DOHH2 (cell line): ENCODE data around the gene HLX.

Experiments
- H3F3A ChIP-seq: fragments of 200-600 bp; sonication (generic), shearing (Covaris generic); 2 replicates; pipeline ENCODE4 v1.6.0; 2016; ENCODE audit warnings: antibody characterized with exemption, mild to moderate bottlenecking; ENCODE audit not compliant: control insufficient read depth, insufficient read depth
- H3K27ac ChIP-seq: fragments of 200-600 bp; sonication (generic); 2 replicates; pipeline ENCODE4 v1.5.1; 2014; ENCODE audit warnings: low read depth, mild to moderate bottlenecking, low read length, moderate library complexity
- H3K27me3 ChIP-seq: fragments of 200-600 bp; sonication (generic); 2 replicates; pipeline ENCODE4 v1.6.1; 2014; ENCODE audit warnings: mild to moderate bottlenecking, low read length, mixed read lengths; ENCODE audit not compliant: control insufficient read depth
- H3K36me3 ChIP-seq: fragments of 200-600 bp; sonication (generic); 2 replicates; pipeline ENCODE4 v1.6.1; 2014; ENCODE audit warnings: mild to moderate bottlenecking, low read length, moderate library complexity, mixed read lengths; ENCODE audit not compliant: control insufficient read depth
- H3K4me1 ChIP-seq: fragments of 200-600 bp; sonication (generic); 2 replicates; pipeline ENCODE4 v1.6.1; 2014; ENCODE audit warnings: mild to moderate bottlenecking, low read length, mixed read lengths; ENCODE audit not compliant: control insufficient read depth
- H3K4me2 ChIP-seq: fragments of 200-600 bp; sonication (generic); 2 replicates; pipeline ENCODE4 v1.6.0; 2014; ENCODE audit warnings: mild to moderate bottlenecking, low read length, moderate library complexity
- H3K4me3 ChIP-seq: fragments of 200-600 bp; sonication (generic); 2 replicates; pipeline ENCODE4 v1.5.1; 2014; ENCODE audit warnings: mild to moderate bottlenecking, low read length, mixed read lengths
- H3K79me2 ChIP-seq: fragments of 200-600 bp; sonication (generic); 2 replicates; pipeline ENCODE4 v1.6.1; 2014; ENCODE audit warnings: mild to moderate bottlenecking, low read length, mixed read lengths; ENCODE audit not compliant: control insufficient read depth
- H3K9me2 ChIP-seq: fragments of 200-600 bp; sonication (generic); replicated peaks from 2 replicates; pipeline ENCODE4 v1.6.1; 2014; ENCODE audit warnings: mild to moderate bottlenecking, low read length, mixed read lengths; ENCODE audit not compliant: control insufficient read depth
- H3K9me3 ChIP-seq: fragments of 200-600 bp; sonication (generic); 2 replicates; pipeline ENCODE4 v1.6.1; 2014; ENCODE audit warnings: antibody characterized with exemption, low read length, mixed read lengths; ENCODE audit not compliant: control insufficient read depth, insufficient read depth
- H4K20me1 ChIP-seq: fragments of 200-600 bp; sonication (generic); 2 replicates; pipeline ENCODE4 v1.6.0; 2014; ENCODE audit warnings: low read depth, mild to moderate bottlenecking, antibody characterized with exemption, low read length, moderate library complexity; ENCODE audit not compliant: control insufficient read depth, insufficient read depth
- CTCF ChIP-seq: fragments of 200-600 bp; sonication (generic); IDR thresholded peaks from one replicate; pipeline ENCODE4 v1.5.1; 2014; ENCODE audit warnings: antibody characterized with exemption, mild to moderate bottlenecking, low read depth, low read length; ENCODE audit not compliant: poor library complexity, severe bottlenecking
- EZH2phosphoT487 ChIP-seq: fragments of 200-600 bp; sonication (generic); IDR thresholded peaks from 2 replicates; pipeline ENCODE4 v1.6.1; 2017; ENCODE audit warnings: borderline replicate concordance, mild to moderate bottlenecking, antibody characterized with exemption, low read length, moderate library complexity, mixed read lengths

Gene HLX

GRCh38 chr1:220880726-220881506 lies 1.7 kb downstream of the HLX start:
- no peaks in the 10 kb centered on the region for H3F3A ChIP-seq
- TF ChIP-seq EZH2phosphoT487 (no peak), CTCF (no peak)
- no peaks in the 10 kb centered on the region for H3K9me2 ChIP-seq
- peaks cover 25% of the 10 kb centered on the region for H3K4me1 ChIP-seq
- no peaks in the 10 kb centered on the region for H3K79me2 ChIP-seq
- peaks cover 56% of the 10 kb centered on the region for H3K27me3 ChIP-seq
- H3K27ac ChIP-seq = no peak overlapping the region
- no peak overlapping the region for H3K4me3 ChIP-seq
- no peaks in the 10 kb centered on the region for H3K9me3 ChIP-seq
- no peak overlapping the region for H3K4me2 ChIP-seq
- H4K20me1 ChIP-seq = no peaks in the 10 kb centered on the region
- H3K36me3 ChIP-seq = no peaks in the 10 kb centered on the region

- Histone ChIP-seq H3F3A (no peaks in the 10 kb centered on the region), H3K9me3 (no peaks in the 10 kb centered on the region), H3K27me3 (peaks cover 43% of the 10 kb centered on the region), H4K20me1 (no peaks in the 10 kb centered on the region), H3K27ac (no peak overlapping the region), H3K79me2 (no peaks in the 10 kb centered on the region), H3K4me3 (no peak overlapping the region), H3K4me1 (peaks cover 18% of the 10 kb centered on the region), H3K36me3 (no peaks in the 10 kb centered on the region), H3K9me2 (no peaks in the 10 kb centered on the region), H3K4me2 (no peak overlapping the region)
- TF ChIP-seq EZH2phosphoT487 (no peak), CTCF (no peak)
Observed at GRCh38 chr1:220882061-220882891, 3.0 kb downstream of the HLX start.

- Histone ChIP-seq H4K20me1 (no peaks in the 10 kb centered on the region), H3K27ac (no peak overlapping the region), H3K4me3 (no peak overlapping the region), H3K4me2 (no peak overlapping the region), H3K4me1 (peaks cover 6% of the 10 kb centered on the region; the same call in 1 of the 2 replicates), H3K27me3 (peaks cover 22% of the 10 kb centered on the region), H3K9me2 (no peaks in the 10 kb centered on the region), H3F3A (no peaks in the 10 kb centered on the region), H3K9me3 (no peaks in the 10 kb centered on the region), H3K36me3 (no peaks in the 10 kb centered on the region), H3K79me2 (no peaks in the 10 kb centered on the region)
- TF ChIP-seq CTCF = no peak
- no peak for TF ChIP-seq EZH2phosphoT487
Observed at GRCh38 chr1:220884109-220884980, 5.1 kb downstream of the HLX start.
